Articular chondrocyte of knee joint (primary cell): Measurements from ENCODE around the gene TIGD6. TPM values are rescaled to one million over a fixed set of nuclear protein-coding genes. Genes with fewer than 3 reads are reported as not detected.

Experiments used
- total RNA-seq: library from RNA; depleted of rRNA; stranded (reverse); fragments of >200 nt; gene quantifications from 2 replicates; pipeline ENCODE4 v1.2.3, GENCODE V29; 2012

The TIGD6 gene
- 6.7 and 7.8 TPM in 2 replicates for total RNA-seq

GRCh38 chr5:150000256-150000989, at the start of gene TIGD6, which contains the start of gene HMGXB3:
TIGD6 (minus strand) TSS chr5:150000654; CDS start chr5:149996348, 4,306 bp downstream.
HMGXB3 (plus strand) TSS chr5:150000739; CDS start chr5:150004853, 4,114 bp downstream.

GRCh38 chr5:149960272-149961185, 39.9 kb downstream of the TIGD6 start, which contains the start of gene SLC26A2:
SLC26A2 (plus strand) TSS chr5:149960758; CDS start chr5:149977653, 16,895 bp downstream.

GRCh38 chr5:149944666-149945065, 55.8 kb downstream of the TIGD6 start, which contains the start of gene PDE6A:
PDE6A (minus strand) TSS chr5:149944793; CDS start chr5:149944673, 120 bp downstream.

Other genes starting within 250 kb of the TIGD6 start
- gene PDE6A, start 55.9 kb downstream of the TIGD6 start, total RNA-seq = not detected in 2 replicates
- gene SLC26A2, start 39.9 kb downstream of the TIGD6 start, total RNA-seq = 16.5 and 21.0 TPM in 2 replicates
- 32.0 and 38.5 TPM in 2 replicates for gene HMGXB3, start 85 bp upstream of the TIGD6 start, total RNA-seq
- gene CSF1R, start 85.9 kb upstream of the TIGD6 start, total RNA-seq = not detected in 2 replicates
- 111 and 137 TPM in 2 replicates for gene PDGFRB, start 155.2 kb upstream of the TIGD6 start, total RNA-seq
- 0.22 TPM in 1 of 2 replicates, not detected in the other for gene CDX1, start 166.1 kb upstream of the TIGD6 start, total RNA-seq
- gene SLC6A7, start 189.4 kb upstream of the TIGD6 start, total RNA-seq = not detected in 2 replicates